K562 (cell line): Measurements from ENCODE around the gene FILIP1L. TPM values are rescaled to one million over a fixed set of nuclear protein-coding genes. Genes with fewer than 3 reads are reported as not detected.

Experiments used
- ATAC-seq: fragments of 200-7000 bp; cut with Tn5 transposase; 3 replicates; pipeline ENCODE4 v1.9.1; 2020; ENCODE audit warnings: moderate library complexity
- BruUV-seq: library from RNA; stranded (reverse); fragments of 400-500 nt; replicated peaks from 2 replicates; lab custom pipeline; 2021; lab: Mats Ljungman, UMichigan
- CTCF ChIA-PET: fragments of 300-600 bp; formaldehyde crosslinking; extraction: SDS; loops from one replicate; lab custom pipeline; 2021; ENCODE audit warnings: low intra/inter-chr PET ratio; lab: Yijun Ruan, JAX
- POLR2A ChIA-PET: fragments of 300-600, 350-650 bp; sonication (Branson Sonifier 250); formaldehyde crosslinking; extraction: SDS; loops from one replicate; lab custom pipeline; 2021; ENCODE audit warnings: antibody characterized with exemption, inconsistent platforms; lab: Yijun Ruan, JAX
- DNase-seq, 4 experiments: peaks; one replicate each; pipeline versions ENCODE4 v3.0.0 to v3.0.0-alpha.2; 2011 to 2018; ENCODE audit warnings: low spot score in 3 of 4, mixed read lengths in 3 of 4; ENCODE audit errors: extremely low read depth in 1 of 4
- FAIRE-seq: peaks from 2 replicates; lab custom pipeline; 2011; peaks lifted over from hg19 to GRCh38; lab: Jason Lieb, UNC
- H2AFZ ChIP-seq: 2 replicates; pipeline ENCODE4 v1.6.0; 2011; ENCODE audit warnings: low read depth, low read length, control low read depth, inconsistent platforms
- H3K27ac ChIP-seq: fragments of 200-600 bp; 3 replicates; pipeline ENCODE4 v1.8.0; 2011; ENCODE audit warnings: low read depth, mild to moderate bottlenecking, control low read depth, inconsistent platforms, low read length, moderate library complexity, mixed read lengths; ENCODE audit errors: extremely low read depth
- H3K27me3 ChIP-seq, 2 experiments: fragments of 300-600 bp in 1 of 2; 2 replicates in 1 of 2; 3 replicates in 1 of 2; pipeline versions ENCODE4 v1.6.0 to v1.8.0; 2011; ENCODE audit warnings: inconsistent platforms in 2 of 2, low read length in 2 of 2, mild to moderate bottlenecking in 1 of 2, mixed read lengths in 1 of 2, moderate library complexity in 1 of 2; ENCODE audit not compliant: control insufficient read depth in 2 of 2, insufficient read depth in 2 of 2
- H3K36me3 ChIP-seq: fragments of 300-600 bp; 3 replicates; pipeline ENCODE4 v1.8.0; 2011; ENCODE audit warnings: mild to moderate bottlenecking, low read length, inconsistent platforms; ENCODE audit not compliant: control insufficient read depth, insufficient read depth
- H3K4me1 ChIP-seq, 2 experiments: fragments of 200-600 bp in 1 of 2; replicated peaks in 1 of 2; 2 replicates in 1 of 2; 3 replicates in 1 of 2; pipeline versions ENCODE4 v1.5.1 to v1.8.0; 2011; ENCODE audit warnings: inconsistent platforms in 2 of 2, low read length in 2 of 2, mild to moderate bottlenecking in 1 of 2, mixed read lengths in 1 of 2, moderate library complexity in 1 of 2; ENCODE audit not compliant: control insufficient read depth in 2 of 2, insufficient read depth in 2 of 2
- H3K4me2 ChIP-seq: 2 replicates; pipeline ENCODE4 v1.6.1; 2011; ENCODE audit warnings: low read length, control low read depth, inconsistent platforms, mixed read lengths; ENCODE audit not compliant: insufficient read depth
- H3K4me3 ChIP-seq: fragments of 200-600 bp; sonication (generic), shearing (Covaris generic); 2 replicates; pipeline ENCODE4 v1.5.1; 2016; ENCODE audit warnings: control low read depth, inconsistent platforms
- H3K79me2 ChIP-seq: fragments of 200-600 bp; 3 replicates; pipeline ENCODE4 v1.8.0; 2011; ENCODE audit warnings: low read length, inconsistent platforms; ENCODE audit not compliant: control insufficient read depth, insufficient read depth
- H3K9ac ChIP-seq, 2 experiments: 2 replicates each; pipeline versions ENCODE4 v1.6.0 to v1.6.1; 2011; ENCODE audit warnings: low read depth in 2 of 2, low read length in 2 of 2, control low read depth in 1 of 2, inconsistent platforms in 1 of 2, mild to moderate bottlenecking in 1 of 2, mixed read lengths in 1 of 2; ENCODE audit not compliant: insufficient read depth in 1 of 2
- H3K9me1 ChIP-seq: one replicate; pipeline ENCODE4 v1.6.0; 2011; ENCODE audit warnings: inconsistent platforms, mild to moderate bottlenecking, low read length, moderate library complexity; ENCODE audit not compliant: control insufficient read depth, insufficient read depth
- H3K9me3 ChIP-seq: replicated peaks from 2 replicates; pipeline ENCODE4 v1.5.1; 2011; ENCODE audit warnings: low read depth, low read length, inconsistent platforms; ENCODE audit not compliant: control insufficient read depth, insufficient read depth
- H4K20me1 ChIP-seq: replicated peaks from 2 replicates; pipeline ENCODE4 v1.6.1; 2011; ENCODE audit warnings: low read length, inconsistent platforms, mixed read lengths; ENCODE audit not compliant: control insufficient read depth, insufficient read depth
- DDX20 ChIP-seq: fragments of 450-650 bp; IDR thresholded peaks from 2 replicates; pipeline ENCODE4 v1.6.1; 2016; ENCODE audit warnings: missing genetic modification characterization, low read depth, mild to moderate bottlenecking, missing compliant biosample characterization, moderate library complexity
- E2F3 ChIP-seq: fragments of 250-450 bp; sonication (Bioruptor Pico); IDR thresholded peaks from 2 replicates; pipeline ENCODE4 v1.4.0; 2020; ENCODE audit warnings: mild to moderate bottlenecking
- IRF1 ChIP-seq: sonication (generic); formaldehyde crosslinking; IDR thresholded peaks from 2 replicates; pipeline ENCODE4 v1.8.0; 2022; ENCODE audit warnings: missing genetic modification reagents, mild to moderate bottlenecking, borderline replicate concordance
- MEIS2 ChIP-seq: fragments of 450-650 bp; IDR thresholded peaks from 2 replicates; pipeline ENCODE4 v1.6.1; 2014; ENCODE audit warnings: mild to moderate bottlenecking; ENCODE audit not compliant: partially characterized antibody
- POLR3A ChIP-seq: IDR thresholded peaks from 2 replicates; pipeline ENCODE4 v1.6.1; 2011; ENCODE audit warnings: borderline replicate concordance, mild to moderate bottlenecking, moderate library complexity; ENCODE audit not compliant: insufficient read length, insufficient read depth; ENCODE audit errors: extremely low read depth
- RNF219 ChIP-seq: fragments of 250-450 bp; sonication (Bioruptor Pico); IDR thresholded peaks from 2 replicates; pipeline ENCODE4 v1.5.0; 2022; ENCODE audit warnings: mild to moderate bottlenecking
- THRB ChIP-seq: fragments of 450-650 bp; formaldehyde crosslinking; conservative IDR thresholded peaks from 2 replicates; pipeline ENCODE4 v1.4.0; 2022; ENCODE audit warnings: mild to moderate bottlenecking, missing genetic modification characterization
- XRCC5 ChIP-seq: fragments of 200-400 bp; formaldehyde crosslinking; IDR thresholded peaks from 2 replicates; pipeline ENCODE4 v1.6.1; 2017; ENCODE audit warnings: low read depth, mild to moderate bottlenecking, low read length
- ZKSCAN3 ChIP-seq: fragments of 250-450 bp; sonication (Bioruptor Pico); IDR thresholded peaks from 2 replicates; pipeline ENCODE4 v1.4.0; 2020
- ZNF444 ChIP-seq: fragments of 250-450 bp; sonication (Bioruptor Pico); IDR thresholded peaks from 2 replicates; pipeline ENCODE4 v1.4.0; 2020; ENCODE audit warnings: mild to moderate bottlenecking, moderate library complexity
- ZNF764 ChIP-seq: fragments of 250-450 bp; sonication (Bioruptor Pico); IDR thresholded peaks from 2 replicates; pipeline ENCODE4 v1.4.0; 2020; ENCODE audit warnings: low read depth, mild to moderate bottlenecking, moderate library complexity
- WGBS: fragments of 100-300 bp; shearing (Covaris generic); methylation state at CpG from one replicate; pipeline ENCODE4 v1.1.6; 2016; ENCODE audit warnings: low coverage, mixed read lengths; ENCODE audit not compliant: insufficient coverage; ENCODE audit errors: missing lambda C conversion rate; 5-methylcytosine and 5-hydroxymethylcytosine counted together
- in situ Hi-C: fragments of 300-500 bp; cut with MboI; formaldehyde crosslinking; loops from 4 replicates; pipeline ENCODE4 v1.15.0; 2018; ENCODE audit warnings: inconsistent platforms, mixed read lengths
- intact Hi-C: fragments of 100-400 bp; cut with micrococcal nuclease; formaldehyde crosslinking; loops from 2 replicates; pipeline ENCODE4 v1.14.2; 2022
- polyA plus RNA-seq, 8 experiments: library from polyadenylated mRNA; depleted of rRNA in 4 of 8; stranded (reverse) in 5 of 8; unstranded in 3 of 8; fragments of >200 nt; fragmentation: Nextera tagmentation in 2 of 8; fragmentation: Illumina TruSeq in 1 of 8; extraction: Ambion mirVana in 2 of 8; extraction: Trizol in 1 of 8; gene quantifications; 2 replicates each; pipeline versions ENCODE4 v1.2.1 to v1.2.3, GENCODE V29; 2011 to 2014; ENCODE audit warnings: inconsistent platforms in 1 of 8, missing spikeins in 1 of 8
- total RNA-seq, 7 experiments: library from RNA; depleted of rRNA in 6 of 7; stranded (reverse); fragments of >200 nt in 6 of 7; fragmentation: Illumina TruSeq in 2 of 7; extraction: Trizol in 2 of 7; gene quantifications; 2 replicates each; pipeline versions ENCODE4 v1.2.1 to v1.2.3, GENCODE V29; 2011 to 2021; ENCODE audit warnings: low replicate concordance in 1 of 7

FILIP1L gene
- total and polyA plus RNA-seq, 9 of the 15 experiments (the other 6 are each of a cell fraction or from before 2014, with no cell fraction given): 0.50 to 2.1 (median 1.1) TPM

GRCh38 chr3:99965077-99965476 is 149.2 kb downstream of the FILIP1L start:
- 100% methylated on average over 1 of the region's 1 CpG for WGBS
- H3K27ac ChIP-seq: no peak overlapping the region
- ATAC-seq (no peak), FAIRE-seq (no peak)
- ChIA-PET POLR2A (no interaction called here), CTCF (no interaction called here)
- in situ Hi-C loops: no loop called here
- H3K4me1 ChIP-seq: no peaks in the 10 kb centered on the region
- no peak overlapping the region for H2AFZ ChIP-seq
- H3K4me3 ChIP-seq: no peak overlapping the region
- H3K9me1 ChIP-seq: no peaks in the 10 kb centered on the region
- H3K36me3 ChIP-seq: no peaks in the 10 kb centered on the region
- no peak overlapping the region for H3K9ac ChIP-seq
- H3K27me3 ChIP-seq: no peaks in the 10 kb centered on the region
- no TSS peak for BruUV-seq
- intact Hi-C loops: no loop called here
- TF ChIP-seq IRF1 (CRISPR knock-in tag): no peak
- TF ChIP-seq MEIS2: no peak
- no peak for TF ChIP-seq XRCC5
- no peak for TF ChIP-seq RNF219
- TF ChIP-seq E2F3 (CRISPR knock-in tag): no peak
- TF ChIP-seq POLR3A: no peak
- TF ChIP-seq ZKSCAN3 (CRISPR knock-in tag): no peak
- TF ChIP-seq THRB (CRISPR knock-in tag): no peak
- TF ChIP-seq DDX20 (tag): no peak
- no peak for TF ChIP-seq ZNF444
- no peak for TF ChIP-seq ZNF764 (CRISPR knock-in tag)
- TF ChIP-seq, all 486 proteins: peak for 0
- no peak for DNase-seq
- Histone ChIP-seq H3K9me3 (no peaks in the 10 kb centered on the region), H3K79me2 (no peaks in the 10 kb centered on the region), H3K4me2 (no peak overlapping the region), H4K20me1 (no peaks in the 10 kb centered on the region)
